CD8-positive, alpha-beta memory T cell (primary cell): ENCODE measurements around the gene EPC2. TPM values are rescaled to one million over a fixed set of nuclear protein-coding genes. Genes with fewer than 3 reads are reported as not detected.
A peak's percentile ranks its signal among the peaks of the same experiment; 100 is the strongest.
"Not testable (repeated sequence)": the region's sequence is repeated elsewhere in the genome, so short reads cannot be mapped to it uniquely, and the experiment has no call there.

Source experiments
- CTCF ChIA-PET: fragments of 350-600 bp; sonication (Branson Sonifier 250); formaldehyde crosslinking; loops from one replicate; lab custom pipeline; 2021; ENCODE audit warnings: antibody characterized with exemption; lab: Charles Lee
- POLR2A ChIA-PET: fragments of 350-600 bp; sonication (Branson Sonifier 250); formaldehyde crosslinking; loops from one replicate; lab custom pipeline; 2021; ENCODE audit warnings: antibody characterized with exemption; lab: Charles Lee
- DNase-seq, 5 donors: peaks; one replicate each; pipeline versions ENCODE4 v3.0.0 to v3.0.0-alpha.2; 2020 to 2022; ENCODE audit warnings: mixed read lengths in 1 of 5
- H3K27ac ChIP-seq: one replicate; pipeline ENCODE4 v1.7.0; 2013; ENCODE audit warnings: low read depth, mild to moderate bottlenecking, low read length, moderate library complexity
- H3K27me3 ChIP-seq: 2 replicates; pipeline ENCODE4 v1.7.0; 2013; ENCODE audit warnings: low read length, mild to moderate bottlenecking; ENCODE audit not compliant: insufficient read depth, poor library complexity, severe bottlenecking
- H3K36me3 ChIP-seq: 2 replicates; pipeline ENCODE4 v1.7.0; 2013; ENCODE audit warnings: mild to moderate bottlenecking, low read length, moderate library complexity; ENCODE audit not compliant: insufficient read depth
- H3K4me1 ChIP-seq: 2 replicates; pipeline ENCODE4 v1.7.0; 2013; ENCODE audit warnings: mild to moderate bottlenecking, low read length, moderate library complexity; ENCODE audit not compliant: insufficient read depth
- H3K4me3 ChIP-seq: 2 replicates; pipeline ENCODE4 v1.7.0; 2013; ENCODE audit warnings: mild to moderate bottlenecking, low read length
- H3K9me3 ChIP-seq: 2 replicates; pipeline ENCODE4 v1.7.0; 2013; ENCODE audit warnings: mild to moderate bottlenecking, low read length
- H3K27ac Mint-ChIP-seq, 8 donors: one replicate each; pipeline ENCODE4 v1.8.0; 2020 to 2021; ENCODE audit warnings: mixed read lengths in 8 of 8, mild to moderate bottlenecking in 6 of 8, inconsistent platforms in 3 of 8, moderate library complexity in 3 of 8
- H3K27me3 Mint-ChIP-seq, 2 donors: one replicate each; pipeline ENCODE4 v1.8.0; 2020 to 2021; ENCODE audit warnings: mixed read lengths in 2 of 2, mild to moderate bottlenecking in 1 of 2, moderate library complexity in 1 of 2
- H3K36me3 Mint-ChIP-seq, 3 donors: one replicate each; pipeline ENCODE4 v1.8.0; 2020 to 2021; ENCODE audit warnings: mixed read lengths in 3 of 3, inconsistent platforms in 1 of 3, mild to moderate bottlenecking in 1 of 3
- H3K4me1 Mint-ChIP-seq, 3 donors: one replicate each; pipeline ENCODE4 v1.8.0; 2020 to 2021; ENCODE audit warnings: mixed read lengths in 3 of 3, inconsistent platforms in 1 of 3, mild to moderate bottlenecking in 1 of 3
- H3K4me3 Mint-ChIP-seq, 7 donors: one replicate each; pipeline ENCODE4 v1.8.0; 2020 to 2021; ENCODE audit warnings: mixed read lengths in 7 of 7, mild to moderate bottlenecking in 6 of 7, moderate library complexity in 4 of 7, inconsistent platforms in 2 of 7
- H3K9me3 Mint-ChIP-seq, 5 donors: one replicate each; pipeline ENCODE4 v1.8.0; 2020 to 2022; ENCODE audit warnings: mixed read lengths in 5 of 5, mild to moderate bottlenecking in 3 of 5, moderate library complexity in 2 of 5, inconsistent platforms in 1 of 5
- polyA plus RNA-seq: library from polyadenylated mRNA; unstranded; fragments of 300-500 nt; fragmentation: Illumina TruSeq; gene quantifications from one replicate; pipeline ENCODE4 v1.2.3, GENCODE V29; 2021
- total RNA-seq, 2 experiments: library from RNA; stranded (reverse); gene quantifications; one replicate each; pipeline ENCODE4 v1.2.3, GENCODE V29; 2021

Gene EPC2
- total and polyA plus RNA-seq, 3 experiments from 2014 or later, result 2.2 to 29.7 (median 29.6) TPM

DNA sequence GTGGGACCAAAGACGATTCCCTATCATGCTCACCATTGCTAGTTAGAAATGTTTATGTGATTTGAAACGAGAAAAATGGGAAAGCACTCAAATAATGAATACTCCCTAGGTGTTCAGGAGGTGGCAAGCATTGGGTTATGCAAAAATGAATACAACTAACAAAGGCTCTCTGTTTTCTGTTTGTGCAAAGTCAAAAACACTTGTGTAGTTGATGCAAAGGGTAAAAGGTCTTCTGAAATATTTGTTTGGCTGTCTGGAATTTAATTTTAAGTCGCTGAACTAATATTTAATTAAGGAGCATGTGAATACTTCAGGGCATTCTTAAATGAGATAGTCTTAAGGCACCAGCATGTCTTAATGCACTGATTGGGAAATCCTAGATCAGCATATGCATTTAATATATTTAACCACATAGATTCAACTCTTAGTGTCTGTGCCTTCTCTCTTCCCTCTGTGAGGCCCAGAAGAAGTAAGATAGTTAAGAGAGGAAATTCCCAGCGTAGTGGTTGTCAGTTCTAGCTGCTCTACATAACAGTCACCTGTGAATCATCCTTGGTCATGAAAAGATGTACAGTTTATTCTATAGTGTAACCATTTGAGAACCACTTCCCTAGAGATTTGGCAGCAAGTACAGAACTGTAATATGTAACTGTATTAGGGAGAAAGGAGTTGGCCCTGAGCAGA lies 111.9 kb downstream of the EPC2 start:
- Mint-ChIP-seq H3K27ac (peak overlapping the region in 2 of 8 donors; percentile 71 to 75), H3K27me3 (no peaks in the 10 kb centered on the region), H3K9me3 (no peaks in the 10 kb centered on the region), H3K4me1 (peaks cover 27 to 39% (median 35%) of the 10 kb centered on the region in 3 donors), H3K4me3 (no peak overlapping the region), H3K36me3 (peaks cover 0 to 62% (median 20%) of the 10 kb centered on the region in 3 donors)
- no peak overlapping the region for H3K4me3 ChIP-seq
- H3K4me1 ChIP-seq, result no peaks in the 10 kb centered on the region
- H3K36me3 ChIP-seq, result peaks cover 10% of the 10 kb centered on the region
- H3K27ac ChIP-seq, result no peak overlapping the region
- H3K27me3 ChIP-seq, result no peaks in the 10 kb centered on the region
- POLR2A ChIA-PET, result no interaction called here
- DNase-seq, result no peak
- no peaks in the 10 kb centered on the region for H3K9me3 ChIP-seq
- CTCF ChIA-PET, result no interaction called here

- H3K9me3 ChIP-seq, result no peaks in the 10 kb centered on the region
- H3K36me3 ChIP-seq, result peaks cover 13% of the 10 kb centered on the region
- H3K27ac Mint-ChIP-seq, result peak overlapping the region in 2 of 8 donors; percentile 42 to 50
- peaks cover 25 to 45% (median 36%) of the 10 kb centered on the region in 3 donors for H3K4me1 Mint-ChIP-seq
- no peak overlapping the region for H3K27ac ChIP-seq
- POLR2A ChIA-PET, result no interaction called here
- H3K4me1 ChIP-seq, result peaks cover 7% of the 10 kb centered on the region
- no peak overlapping the region for H3K4me3 ChIP-seq
- no peaks in the 10 kb centered on the region for H3K27me3 ChIP-seq
- CTCF ChIA-PET, result no interaction called here
- H3K9me3 Mint-ChIP-seq, result no peaks in the 10 kb centered on the region
- no peaks in the 10 kb centered on the region for H3K27me3 Mint-ChIP-seq
- peak in 1 of 5 donors; percentile 52 for DNase-seq
- H3K4me3 Mint-ChIP-seq, result no peak overlapping the region
- H3K36me3 Mint-ChIP-seq, result peaks cover 6 to 69% (median 26%) of the 10 kb centered on the region in 3 donors
These were observed 120.3 kb downstream of the EPC2 start for GRCh38 chr2:148764815-148765214.

DNA sequence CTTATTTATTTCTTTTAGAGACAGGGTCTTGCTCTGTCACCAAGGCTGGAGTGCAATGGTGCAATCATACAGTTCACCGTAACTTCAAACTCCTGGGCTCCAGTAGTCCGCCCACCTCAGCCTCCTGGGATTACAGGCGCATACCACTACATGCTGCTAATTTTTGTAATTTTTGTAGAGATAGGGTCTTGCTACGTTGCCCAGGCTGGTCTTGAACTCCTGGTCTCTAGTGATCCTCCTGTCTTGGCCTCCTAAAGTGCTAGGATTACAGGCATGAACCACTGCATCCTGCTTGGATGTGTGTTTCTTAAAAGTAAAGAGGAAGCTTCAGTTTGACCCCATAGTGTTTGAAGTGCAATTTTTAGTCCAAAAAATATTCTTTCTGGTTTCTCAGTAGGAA lies 125.5 kb downstream of the EPC2 start:
- Histone ChIP-seq H3K27ac (no peak overlapping the region), H3K27me3 (no peaks in the 10 kb centered on the region), H3K4me1 (no peaks in the 10 kb centered on the region), H3K4me3 (no peak overlapping the region), H3K36me3 (peaks cover 24% of the 10 kb centered on the region), H3K9me3 (no peaks in the 10 kb centered on the region)
- Mint-ChIP-seq H3K36me3 (peaks cover 14 to 72% (median 25%) of the 10 kb centered on the region in 3 donors), H3K9me3 (no peaks in the 10 kb centered on the region), H3K4me3 (no peak overlapping the region), H3K4me1 (peaks cover 7 to 10% (median 9%) of the 10 kb centered on the region in 3 donors), H3K27ac (no peak overlapping the region), H3K27me3 (no peaks in the 10 kb centered on the region)
- POLR2A ChIA-PET, result no interaction called here
- CTCF ChIA-PET, result interaction anchor here (1.1 kb wide), 1 partner anchor 15 kb away, joined by 3 read pairs; no protein-coding TSS in a partner anchor
- no peak for DNase-seq

DNA sequence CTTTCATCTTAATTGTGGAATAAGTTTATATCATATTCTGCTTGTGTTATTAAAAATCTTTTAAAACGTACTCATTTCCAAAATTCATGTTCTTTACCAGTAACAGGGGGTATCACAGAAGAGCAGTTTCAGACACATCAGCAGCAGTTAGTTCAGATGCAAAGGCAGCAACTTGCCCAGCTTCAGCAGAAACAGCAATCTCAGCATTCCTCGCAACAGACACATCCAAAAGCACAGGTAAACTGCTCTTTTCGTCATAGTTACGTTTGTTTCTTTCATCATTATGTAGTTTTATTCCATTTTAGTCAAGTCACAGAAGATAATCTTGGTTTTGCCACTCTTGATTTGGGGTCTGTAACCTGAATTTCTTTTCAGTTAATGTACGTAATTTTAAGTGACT lies 137.0 kb downstream of the EPC2 start:
- H3K4me1 ChIP-seq, result no peaks in the 10 kb centered on the region
- Mint-ChIP-seq H3K27me3 (no peaks in the 10 kb centered on the region), H3K4me3 (no peak overlapping the region), H3K4me1 (peaks cover 8 to 20% (median 17%) of the 10 kb centered on the region in 3 donors), H3K9me3 (no peaks in the 10 kb centered on the region), H3K36me3 (peaks cover 24 to 68% (median 39%) of the 10 kb centered on the region in 3 donors), H3K27ac (no peak overlapping the region)
- ChIA-PET POLR2A (no interaction called here), CTCF (no interaction called here)
- no peak for DNase-seq
- no peak overlapping the region for H3K4me3 ChIP-seq
- no peak overlapping the region for H3K27ac ChIP-seq
- H3K9me3 ChIP-seq, result no peaks in the 10 kb centered on the region
- peaks cover 41% of the 10 kb centered on the region for H3K36me3 ChIP-seq
- H3K27me3 ChIP-seq, result no peaks in the 10 kb centered on the region

GRCh38 chr2:148789059-148789458 lies 144.5 kb downstream of the EPC2 start:
- Histone ChIP-seq H3K9me3 (no peaks in the 10 kb centered on the region), H3K27me3 (no peaks in the 10 kb centered on the region), H3K4me3 (no peak overlapping the region), H3K36me3 (peaks cover 19% of the 10 kb centered on the region), H3K27ac (no peak overlapping the region), H3K4me1 (no peaks in the 10 kb centered on the region)
- POLR2A ChIA-PET, result no interaction called here
- H3K36me3 Mint-ChIP-seq, result peaks cover 25 to 43% (median 29%) of the 10 kb centered on the region in 3 donors
- H3K27me3 Mint-ChIP-seq, result no peaks in the 10 kb centered on the region
- DNase-seq, result no peak
- H3K9me3 Mint-ChIP-seq, result no peaks in the 10 kb centered on the region
- CTCF ChIA-PET, result no interaction called here
- H3K4me1 Mint-ChIP-seq, result peaks cover 0 to 6% (median 0%) of the 10 kb centered on the region in 3 donors
- H3K4me3 Mint-ChIP-seq, result no peak overlapping the region
- no peak overlapping the region for H3K27ac Mint-ChIP-seq

- H3K27me3 ChIP-seq, H3K4me3 Mint-ChIP-seq, H3K27ac Mint-ChIP-seq, H3K36me3 ChIP-seq, DNase-seq, H3K9me3 ChIP-seq, POLR2A ChIA-PET, H3K27ac ChIP-seq, H3K4me1 Mint-ChIP-seq, H3K4me3 ChIP-seq, CTCF ChIA-PET, H3K9me3 Mint-ChIP-seq, H3K4me1 ChIP-seq, H3K27me3 Mint-ChIP-seq: not testable (repeated sequence)
- H3K36me3 Mint-ChIP-seq, result peaks cover 15 to 32% (median 19%) of the 10 kb centered on the region in 3 donors
These were observed 145.6 kb downstream of the EPC2 start for GRCh38 chr2:148790172-148790571.

GRCh38 chr2:148794558-148794957 lies 150.0 kb downstream of the EPC2 start:
- Mint-ChIP-seq H3K27me3 (peaks cover 0 to 6% of the 10 kb centered on the region in 2 donors), H3K4me1 (peaks cover 0 to 6% (median 0%) of the 10 kb centered on the region in 3 donors), H3K4me3 (no peak overlapping the region), H3K36me3 (peaks cover 1 to 2% (median 2%) of the 10 kb centered on the region in 3 donors), H3K9me3 (no peaks in the 10 kb centered on the region), H3K27ac (no peak overlapping the region)
- Histone ChIP-seq H3K27me3 (no peaks in the 10 kb centered on the region), H3K36me3 (no peaks in the 10 kb centered on the region), H3K27ac (no peak overlapping the region), H3K4me3 (no peak overlapping the region), H3K9me3 (no peaks in the 10 kb centered on the region), H3K4me1 (no peaks in the 10 kb centered on the region)
- DNase-seq, result no peak
- CTCF ChIA-PET, result no interaction called here
- POLR2A ChIA-PET, result no interaction called here

- Mint-ChIP-seq H3K27ac (no peak overlapping the region), H3K4me3 (no peak overlapping the region), H3K9me3 (peaks cover 0 to 3% (median 0%) of the 10 kb centered on the region in 5 donors), H3K4me1 (peaks cover 0 to 2% (median 0%) of the 10 kb centered on the region in 3 donors), H3K27me3 (peaks cover 0 to 12% of the 10 kb centered on the region in 2 donors), H3K36me3 (no peaks in the 10 kb centered on the region)
- Histone ChIP-seq H3K4me1 (no peaks in the 10 kb centered on the region), H3K27me3 (no peaks in the 10 kb centered on the region), H3K4me3 (no peak overlapping the region), H3K9me3 (no peaks in the 10 kb centered on the region), H3K27ac (no peak overlapping the region), H3K36me3 (no peaks in the 10 kb centered on the region)
- ChIA-PET CTCF (no interaction called here), POLR2A (no interaction called here)
- DNase-seq, result no peak
These were observed 152.4 kb downstream of the EPC2 start for GRCh38 chr2:148796735-148797512.
